HG03378 (cell line): ENCODE measurements around the gene PTPRM.

Experiments used
- ATAC-seq: cut with Tn5 transposase; IDR thresholded peaks from one replicate; pipeline ENCODE4 v1.9.1; 2021; ENCODE audit warnings: mild to moderate bottlenecking, moderate library complexity; ENCODE audit not compliant: unreplicated experiment

Gene PTPRM

DNA sequence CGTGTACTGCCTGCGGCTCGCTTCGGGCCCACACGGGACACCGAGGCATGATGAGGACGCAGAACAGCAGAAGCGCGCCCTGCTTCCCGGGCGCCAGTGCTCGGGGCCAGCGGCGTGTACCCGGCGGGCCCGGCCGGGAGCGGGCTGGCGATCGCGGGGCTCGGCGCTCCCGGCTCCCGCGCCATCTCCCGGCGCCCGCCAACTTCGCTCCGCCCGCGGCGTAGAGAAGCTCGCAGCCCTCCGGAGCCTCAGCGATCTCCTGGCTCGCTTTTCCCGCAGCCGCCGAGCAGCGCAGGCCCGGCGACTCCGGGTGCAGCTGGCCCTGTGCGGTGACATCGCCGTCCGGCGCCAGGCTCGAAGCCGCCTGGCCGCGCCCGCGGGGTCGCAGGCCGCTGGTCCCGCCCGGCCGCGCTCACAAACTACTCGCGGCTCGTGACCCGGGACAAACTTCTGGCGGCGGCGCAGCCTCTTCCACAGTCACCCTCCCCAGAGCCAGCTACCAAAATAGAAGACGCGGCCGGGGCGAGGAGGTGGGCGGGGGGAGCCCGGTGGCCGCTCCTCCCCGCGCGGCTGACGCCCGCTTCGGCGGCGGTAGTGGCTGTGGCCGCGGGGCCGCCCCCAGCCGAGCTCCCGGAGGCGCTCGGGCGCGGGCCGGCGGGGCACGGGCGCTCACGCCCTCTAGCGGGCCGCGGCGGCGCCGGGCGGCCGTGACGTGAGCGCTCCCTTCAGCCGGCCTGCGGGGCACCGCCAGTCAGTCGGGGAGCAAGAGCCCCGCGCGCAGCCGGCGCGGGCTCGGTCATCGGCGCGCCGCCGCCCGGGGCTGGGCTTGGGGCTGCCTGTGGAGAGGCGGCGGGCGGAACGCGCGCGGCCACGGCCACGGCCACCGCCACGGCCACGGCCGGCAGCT lies at the start of gene PTPRM:
Gene PTPRM, plus strand, starts transcription at position 750 of the 907 bp plus-strand sequence. CDS start 503 bp downstream, outside the sequence.
- ATAC-seq: peak; percentile 70

DNA sequence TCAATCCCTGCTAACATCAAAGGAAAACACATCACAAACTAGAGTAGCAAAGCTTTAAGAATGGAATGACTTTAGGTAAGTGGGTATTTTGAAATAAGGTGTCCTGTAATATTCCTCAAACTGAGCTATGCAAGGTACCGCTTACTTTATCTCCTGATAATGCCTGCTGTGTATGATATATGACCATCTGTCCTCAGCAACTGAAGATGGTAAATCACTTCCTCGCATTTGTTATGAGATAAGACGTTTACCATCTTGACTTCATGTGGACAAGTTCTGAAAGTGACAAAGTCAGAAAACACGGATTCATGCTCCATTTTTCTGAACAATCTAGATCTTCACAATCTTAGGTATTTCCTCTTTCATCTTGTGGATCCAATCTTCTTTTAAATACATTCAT lies 49.3 kb upstream of the PTPRM start:
- no peak for ATAC-seq

DNA sequence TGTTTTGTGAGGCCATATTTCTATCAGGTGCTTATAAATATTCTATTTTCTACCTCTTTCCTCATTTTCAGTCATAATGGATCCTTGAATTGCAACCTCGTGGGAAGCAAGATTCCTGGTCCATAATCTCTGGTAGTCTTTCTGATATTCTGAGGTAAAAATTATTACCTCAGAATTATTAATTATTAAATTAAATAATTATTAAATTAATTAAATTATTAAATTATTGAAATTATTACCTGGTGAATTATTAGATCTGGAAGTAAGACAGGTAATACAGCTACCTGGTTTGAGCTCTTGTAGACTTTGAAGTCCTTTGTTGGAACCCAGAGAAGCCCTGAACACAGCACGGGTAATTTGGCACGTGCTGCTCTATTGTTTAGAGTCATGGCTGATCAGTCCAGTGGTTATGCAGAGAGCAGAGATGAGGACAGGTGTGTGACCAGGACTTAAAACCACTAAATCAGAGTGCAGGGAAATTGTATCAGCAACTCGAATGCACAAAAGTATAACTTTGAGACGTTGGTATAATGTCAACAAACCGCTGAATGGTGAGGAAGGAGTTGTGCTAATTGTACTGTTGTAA lies 46.8 kb upstream of the PTPRM start:
- ATAC-seq: no peak

DNA sequence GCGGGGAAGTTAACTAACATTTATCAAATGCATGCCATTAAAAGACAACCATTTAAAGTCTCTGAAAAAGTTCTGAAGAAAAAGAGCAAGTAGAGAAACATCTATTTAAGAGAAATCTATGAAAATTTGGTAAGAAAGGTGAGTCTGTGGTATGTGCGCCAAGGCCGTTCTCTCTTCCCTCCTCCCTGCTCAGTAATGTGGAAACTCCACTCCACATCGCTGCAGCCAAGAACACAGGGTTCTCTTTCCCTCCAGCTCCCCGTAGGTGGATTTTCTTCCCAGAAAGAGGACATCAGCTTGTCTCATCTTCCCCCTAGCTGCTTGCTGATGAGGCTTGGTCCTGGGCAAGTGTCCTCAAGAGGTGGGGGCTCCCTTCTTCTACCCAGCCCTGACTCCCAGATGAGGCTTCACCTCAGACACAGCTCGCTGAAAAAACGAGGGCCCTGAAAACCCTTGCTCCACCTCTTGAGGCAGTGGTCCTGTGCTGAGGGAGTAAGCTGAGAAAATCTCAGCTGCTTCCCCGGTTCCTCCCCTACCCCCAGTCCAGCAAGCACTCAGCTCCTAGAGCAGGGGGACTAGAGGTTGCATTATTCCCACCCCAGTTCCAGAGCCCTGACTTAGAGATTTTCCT lies 45.8 kb upstream of the PTPRM start:
- ATAC-seq: no peak

DNA sequence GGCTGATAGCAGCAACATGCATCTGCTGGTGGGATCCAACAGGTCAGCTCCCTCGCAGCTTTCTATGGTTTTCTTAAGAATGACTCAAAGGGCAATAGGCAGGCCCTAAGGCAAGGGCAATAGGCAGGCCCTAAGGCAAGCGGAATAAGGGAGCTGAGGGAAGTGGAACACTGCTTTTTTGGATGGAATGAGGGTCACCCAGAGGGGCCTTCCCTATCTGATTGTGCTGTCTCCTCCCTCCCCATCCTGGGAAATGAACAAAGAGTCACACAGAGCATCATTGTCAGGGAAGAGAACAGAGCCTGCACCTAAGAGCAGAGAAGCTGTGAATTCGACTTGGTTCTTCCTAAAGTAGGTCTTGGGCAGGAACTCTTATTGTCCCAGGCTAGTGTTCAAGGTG lies 43.3 kb upstream of the PTPRM start:
- ATAC-seq: no peak

DNA sequence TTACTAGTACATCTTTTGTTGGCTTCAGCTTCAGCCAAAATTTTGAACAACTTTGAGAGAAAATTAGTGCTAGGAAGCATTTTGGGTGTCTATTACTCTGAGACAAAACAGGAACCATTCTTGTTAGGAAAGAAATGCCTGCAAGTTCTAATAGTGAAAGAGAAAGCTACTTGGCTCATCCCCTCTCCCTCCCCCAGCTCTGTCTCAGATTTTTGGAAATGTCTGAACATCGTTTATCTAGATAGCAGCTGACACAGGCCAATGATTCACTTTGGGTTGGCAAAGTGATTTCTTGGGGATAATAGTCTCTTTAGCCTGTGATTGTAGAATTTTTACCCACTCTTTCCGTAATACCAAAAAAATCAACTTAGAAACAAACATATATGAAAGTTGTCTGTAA lies 42.3 kb upstream of the PTPRM start:
- ATAC-seq: no peak

DNA sequence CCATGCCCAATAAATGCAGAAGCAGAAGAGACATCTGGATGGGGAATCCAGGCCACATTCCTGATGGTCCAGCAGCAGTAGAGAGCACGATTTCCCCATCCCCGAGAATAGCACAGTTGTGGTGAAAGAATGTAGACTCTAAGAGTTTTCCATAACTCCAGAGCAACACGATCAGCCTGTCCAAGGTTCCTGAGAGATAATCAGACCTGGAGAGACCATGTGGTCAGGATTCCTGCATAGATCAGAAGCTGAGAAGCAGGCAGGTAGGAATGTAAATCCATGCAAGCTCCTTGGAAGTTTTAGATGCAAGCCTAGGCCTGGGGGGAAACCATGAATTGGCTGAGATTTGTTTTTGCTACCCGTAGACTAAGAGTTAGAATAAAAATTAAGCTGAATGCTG lies 34.2 kb upstream of the PTPRM start:
- ATAC-seq: no peak

DNA sequence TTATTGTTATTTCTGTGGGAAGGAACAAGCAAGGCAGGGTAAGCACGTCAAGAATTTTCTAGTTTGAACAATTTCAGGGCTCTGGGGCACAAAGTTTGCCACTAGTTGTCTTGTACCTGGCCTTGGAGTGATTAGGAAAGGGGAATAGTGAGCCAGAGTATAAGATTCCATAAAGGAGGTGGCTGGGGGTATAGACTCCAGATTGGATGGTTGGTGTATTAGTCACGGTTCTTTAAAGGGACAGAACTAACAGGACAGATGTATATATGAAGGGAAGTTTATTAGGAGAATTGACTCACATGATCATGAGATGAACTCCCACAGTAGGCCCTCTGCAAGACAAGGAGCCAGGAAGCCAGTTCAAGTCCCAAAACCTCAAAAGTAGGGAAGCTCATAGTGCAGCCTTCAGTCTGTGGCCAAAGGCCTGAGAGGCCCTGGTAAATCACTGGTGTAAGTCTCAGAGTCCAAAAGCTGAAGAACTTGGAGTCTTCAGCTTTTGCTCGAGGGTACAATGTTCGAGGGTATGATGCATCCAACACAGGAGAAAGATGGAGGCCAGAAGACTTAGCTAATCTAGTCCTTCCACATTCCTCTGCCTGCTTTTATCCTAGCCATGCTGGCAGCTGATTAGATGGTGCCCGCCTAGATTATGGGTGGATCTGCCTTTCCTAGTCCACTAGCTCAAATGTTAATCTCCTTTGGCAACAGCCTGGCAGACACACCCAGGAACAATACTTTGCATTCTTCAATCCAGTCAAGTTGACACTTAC lies 31.5 kb upstream of the PTPRM start:
- ATAC-seq: no peak

DNA sequence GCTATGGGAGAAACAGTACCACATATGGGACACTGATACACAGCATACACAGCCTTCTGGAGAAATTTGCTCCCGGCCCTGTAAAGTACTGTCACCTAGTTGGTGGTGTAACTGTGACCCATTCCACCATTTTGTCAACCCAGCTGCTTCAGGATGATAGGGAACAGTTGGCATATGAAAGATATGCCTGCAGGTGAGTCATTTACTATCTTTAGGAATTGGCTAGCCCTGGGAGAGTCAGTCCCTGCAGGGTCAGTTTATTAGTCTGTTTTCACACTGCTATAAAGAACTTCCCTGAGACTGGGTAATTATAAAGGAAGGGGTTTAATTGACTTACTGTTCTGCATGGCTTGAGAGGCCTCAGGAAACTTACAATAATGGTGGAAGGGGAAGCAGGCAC lies 30.0 kb upstream of the PTPRM start:
- ATAC-seq: no peak

DNA sequence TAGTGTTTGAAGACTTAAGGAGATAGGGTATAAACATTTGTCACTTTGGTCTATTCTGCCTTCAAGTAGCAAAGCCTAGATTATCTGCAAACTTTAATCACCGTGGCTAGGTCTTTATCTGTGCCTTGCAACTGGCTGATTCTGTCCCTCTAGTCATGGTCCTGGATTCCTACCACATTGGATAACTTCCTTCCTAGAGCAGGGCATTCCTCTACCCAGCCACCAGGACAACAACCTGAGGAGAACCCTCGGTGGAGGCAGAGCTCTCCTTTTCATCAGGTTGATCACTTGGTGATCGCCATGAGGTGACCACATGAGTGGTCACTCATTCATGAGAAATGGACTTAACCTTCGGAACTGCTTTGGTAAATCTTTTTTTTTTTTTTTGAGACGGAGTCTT lies 25.3 kb upstream of the PTPRM start:
- no peak for ATAC-seq

DNA sequence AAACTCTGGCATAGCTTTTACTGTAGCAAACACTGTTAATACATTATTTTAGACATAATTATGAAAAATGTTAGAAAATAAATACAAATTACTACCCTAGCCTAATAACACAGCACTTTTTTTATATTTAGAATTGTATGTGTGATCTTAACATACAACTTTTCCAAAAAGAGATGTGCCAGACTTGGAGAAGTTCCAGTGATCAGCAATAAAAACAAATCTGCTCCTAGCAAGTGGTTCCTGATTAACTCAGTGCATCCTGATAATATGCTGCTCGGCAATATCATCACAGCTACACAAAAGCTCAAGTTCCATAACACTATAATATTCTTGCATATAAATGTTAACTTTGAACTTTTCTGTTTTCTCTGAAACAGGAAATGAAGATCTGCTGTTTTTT lies 22.4 kb upstream of the PTPRM start:
- no peak for ATAC-seq

DNA sequence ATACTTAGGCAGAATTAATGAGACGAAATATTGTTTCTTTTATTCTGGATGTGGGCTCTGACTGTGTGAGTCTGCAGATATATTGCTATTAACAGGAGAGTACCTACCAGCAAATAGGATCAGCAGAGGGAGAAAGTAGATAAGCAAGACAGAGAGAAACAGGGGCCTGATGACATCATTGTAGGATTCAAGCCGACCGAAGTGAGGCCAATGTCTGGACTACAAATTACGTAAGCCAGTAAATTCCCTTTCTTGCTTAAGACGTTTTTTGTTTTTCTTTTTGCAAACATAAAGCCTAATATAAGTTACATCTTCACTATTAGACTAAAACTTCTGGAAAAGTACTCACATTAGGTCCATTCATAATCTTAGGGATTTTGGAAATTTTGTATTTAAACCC lies 21.4 kb upstream of the PTPRM start:
- no peak for ATAC-seq

DNA sequence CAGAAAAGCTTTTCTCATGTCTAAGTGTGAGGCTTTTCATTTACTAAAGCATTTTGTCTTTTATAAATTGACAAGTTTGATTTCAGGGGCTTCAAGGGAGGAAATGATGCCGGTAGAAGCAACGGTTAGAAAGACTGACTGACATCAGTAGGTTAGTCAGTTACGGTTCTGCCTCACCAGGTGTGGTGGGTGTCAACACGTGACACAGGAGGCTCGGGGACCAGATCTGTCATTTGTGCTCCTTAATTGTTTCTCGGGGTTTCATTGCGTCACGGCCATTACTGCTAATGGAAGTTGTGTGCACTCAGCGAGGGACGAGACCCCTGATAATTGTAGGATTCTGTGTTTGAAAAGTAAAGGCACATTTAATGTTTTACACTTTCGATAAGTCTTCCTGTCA lies 18.9 kb upstream of the PTPRM start:
- no peak for ATAC-seq

DNA sequence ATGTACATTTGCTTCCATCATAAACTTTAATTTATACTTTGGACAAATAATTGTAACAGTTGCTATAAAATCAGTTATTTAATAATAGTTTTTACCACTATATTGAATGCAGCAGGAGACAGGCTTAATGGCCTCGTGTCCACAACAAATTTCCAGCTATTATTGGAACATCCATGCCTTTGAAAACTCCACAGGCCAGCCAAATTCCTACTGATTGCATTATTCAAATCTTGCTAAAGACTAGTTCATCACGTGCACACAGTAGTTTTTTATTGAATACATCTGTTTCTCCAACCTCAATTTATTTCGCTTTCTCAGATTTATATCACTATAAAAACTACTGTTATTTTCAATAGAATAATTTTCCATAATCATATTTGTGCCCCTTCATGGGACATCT lies 18.4 kb upstream of the PTPRM start:
- no peak for ATAC-seq

DNA sequence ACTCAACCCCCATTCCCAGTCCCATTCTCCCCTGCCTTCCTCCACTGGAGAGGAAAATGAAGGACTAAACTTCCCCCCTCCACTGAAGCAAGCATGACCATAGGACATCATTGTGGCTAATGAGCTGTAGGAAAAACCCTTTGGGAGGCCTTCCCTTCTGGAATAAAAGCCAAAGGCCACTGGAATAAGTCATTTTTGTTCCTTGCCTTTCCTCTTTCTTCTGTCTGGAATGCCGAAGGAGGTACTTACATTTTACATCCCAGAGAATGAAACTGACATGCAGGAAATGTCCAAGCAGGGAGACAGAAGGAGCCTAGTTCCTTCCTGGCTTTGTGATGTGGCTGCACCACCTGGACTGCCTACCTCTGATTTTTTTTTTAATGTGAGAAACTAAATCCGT lies 9.1 kb upstream of the PTPRM start:
- no peak for ATAC-seq

DNA sequence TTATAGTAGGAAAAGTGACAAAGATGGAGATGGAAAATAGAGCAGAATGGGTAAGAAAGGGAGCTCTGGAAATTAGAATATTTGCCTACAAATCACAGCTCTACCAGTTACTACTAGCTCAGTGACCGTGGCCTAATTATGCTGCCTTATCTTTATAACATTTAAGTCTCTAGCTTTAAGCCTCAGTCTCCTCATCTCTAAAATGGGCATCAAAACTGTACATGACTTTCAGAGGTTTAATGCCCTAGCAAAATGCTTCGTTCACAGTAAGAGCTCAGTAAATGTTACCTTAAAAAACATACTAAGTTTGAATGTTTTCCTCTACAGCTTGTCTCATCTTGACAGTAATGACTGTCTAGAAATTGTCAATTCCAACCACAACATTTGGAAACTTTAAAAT lies 8.3 kb upstream of the PTPRM start:
- ATAC-seq: no peak

DNA sequence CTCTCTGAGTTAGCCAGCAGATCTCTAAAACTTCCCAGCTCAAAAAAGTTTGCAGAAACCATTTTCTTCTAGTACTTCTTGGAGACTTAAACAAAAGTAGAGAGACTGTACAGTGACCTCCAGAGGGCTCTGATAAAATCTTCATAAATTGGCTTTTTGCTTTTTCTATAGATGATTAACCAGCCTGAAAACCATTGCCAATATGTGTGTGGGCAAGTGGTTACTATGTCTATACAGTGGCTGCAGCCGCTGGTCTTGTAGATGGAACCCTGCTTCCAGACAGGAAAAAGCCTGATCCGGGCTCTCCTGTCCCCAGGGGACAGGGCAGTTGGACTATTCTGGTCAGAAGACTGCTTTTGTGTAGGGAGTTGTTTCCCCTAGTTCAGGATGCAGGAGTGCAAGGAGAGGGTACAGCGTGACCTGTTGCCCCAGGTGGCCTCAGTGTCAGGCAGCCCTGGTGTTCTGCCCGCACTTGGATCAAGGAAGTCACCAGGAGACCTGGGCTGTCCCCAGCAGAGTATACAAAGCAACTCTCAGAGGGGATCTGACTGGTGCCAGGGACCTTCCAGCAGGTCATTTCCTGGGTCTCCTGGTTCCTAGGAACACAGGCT lies 7.3 kb upstream of the PTPRM start:
- no peak for ATAC-seq

DNA sequence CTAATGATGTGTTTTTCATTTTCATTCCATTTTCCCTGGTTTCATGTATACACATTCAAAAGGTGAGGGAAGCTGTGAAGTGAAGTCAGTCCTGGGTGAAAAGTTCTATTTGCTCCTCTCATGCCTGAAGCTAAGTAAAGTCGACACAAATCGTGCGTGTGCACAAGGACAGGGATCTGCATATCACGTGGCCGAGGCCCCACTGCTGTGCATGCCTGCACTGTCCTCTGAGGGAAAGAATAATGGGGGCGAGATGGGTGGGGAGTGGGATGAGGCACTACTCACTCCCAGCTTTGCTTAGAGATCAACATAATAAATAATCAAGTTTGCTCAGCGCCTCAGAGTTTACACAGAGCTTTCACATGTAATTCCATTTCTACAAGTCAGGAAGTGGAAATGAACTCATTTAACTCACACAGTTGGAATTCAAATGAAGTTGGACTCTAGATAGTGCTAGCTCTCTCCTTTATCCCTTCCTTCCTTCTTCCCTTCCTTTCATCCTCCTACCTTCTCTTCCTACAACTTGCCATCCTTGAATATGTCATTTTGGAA lies 5.1 kb upstream of the PTPRM start:
- ATAC-seq: no peak

DNA sequence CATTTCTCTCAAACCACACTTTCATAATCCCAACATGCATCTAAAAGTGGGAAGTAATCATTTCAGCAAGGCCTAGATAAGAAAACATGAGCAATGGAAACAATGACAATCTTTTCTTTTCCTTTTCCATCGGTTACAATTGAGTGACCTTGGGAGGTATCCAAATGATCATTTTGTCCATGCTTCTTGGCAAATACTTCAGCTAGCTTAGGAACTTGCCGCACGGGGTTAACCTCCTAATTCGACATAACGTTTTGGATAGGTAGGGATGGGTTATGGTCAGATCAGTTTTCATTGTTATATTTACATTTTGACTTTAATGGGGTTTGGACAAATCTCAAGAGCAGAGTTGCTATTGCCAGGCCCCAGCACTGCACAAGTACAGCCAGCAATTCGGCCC lies 4.6 kb upstream of the PTPRM start:
- no peak for ATAC-seq

DNA sequence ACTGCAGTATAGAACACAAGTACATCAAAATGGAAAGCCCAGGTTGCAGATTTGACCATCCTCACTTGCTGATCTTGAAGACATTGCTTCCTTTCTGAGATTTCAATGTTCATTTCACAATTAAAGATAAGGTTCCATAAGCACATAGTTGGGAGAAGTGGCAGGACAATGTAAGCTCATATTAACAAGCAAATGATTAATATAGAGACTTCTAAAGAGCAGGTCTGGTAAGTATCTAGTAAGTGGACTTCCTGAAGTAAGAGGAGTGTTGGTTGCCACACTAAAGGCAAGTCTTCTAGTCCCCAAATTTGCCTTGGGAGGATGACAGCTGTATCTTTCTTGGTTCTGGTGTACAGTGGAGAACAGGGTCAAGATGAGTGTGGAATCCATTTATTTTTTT lies 1.4 kb upstream of the PTPRM start:
- ATAC-seq: no peak

DNA sequence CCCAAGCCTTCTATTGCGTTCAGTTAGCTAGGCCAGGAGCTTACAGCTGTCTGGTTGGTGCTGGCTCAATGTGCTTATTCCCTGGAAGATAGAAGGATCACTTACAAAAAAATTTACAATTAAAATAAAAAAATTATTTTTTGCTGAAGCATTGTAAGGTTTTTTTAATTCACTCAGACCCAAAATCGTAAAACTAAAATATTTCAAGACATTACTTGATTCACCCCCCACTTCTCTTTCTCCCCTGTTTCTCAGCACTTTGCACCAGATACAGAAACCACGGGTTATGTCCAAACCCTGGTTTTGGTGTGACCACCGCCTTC lies 911 bp upstream of the PTPRM start:
- no peak for ATAC-seq
